Measurements from ENCODE around the gene ATP5F1E. TPM values are rescaled to one million over a fixed set of nuclear protein-coding genes. Genes with fewer than 3 reads are reported as not detected.

The ATP5F1E gene
- total RNA-seq (2022; extraction: Qiagen RNA extraction; ENCODE audit: low read depth): 92.9 to 127 TPM (median 101 TPM) in 5 replicates

DNA sequence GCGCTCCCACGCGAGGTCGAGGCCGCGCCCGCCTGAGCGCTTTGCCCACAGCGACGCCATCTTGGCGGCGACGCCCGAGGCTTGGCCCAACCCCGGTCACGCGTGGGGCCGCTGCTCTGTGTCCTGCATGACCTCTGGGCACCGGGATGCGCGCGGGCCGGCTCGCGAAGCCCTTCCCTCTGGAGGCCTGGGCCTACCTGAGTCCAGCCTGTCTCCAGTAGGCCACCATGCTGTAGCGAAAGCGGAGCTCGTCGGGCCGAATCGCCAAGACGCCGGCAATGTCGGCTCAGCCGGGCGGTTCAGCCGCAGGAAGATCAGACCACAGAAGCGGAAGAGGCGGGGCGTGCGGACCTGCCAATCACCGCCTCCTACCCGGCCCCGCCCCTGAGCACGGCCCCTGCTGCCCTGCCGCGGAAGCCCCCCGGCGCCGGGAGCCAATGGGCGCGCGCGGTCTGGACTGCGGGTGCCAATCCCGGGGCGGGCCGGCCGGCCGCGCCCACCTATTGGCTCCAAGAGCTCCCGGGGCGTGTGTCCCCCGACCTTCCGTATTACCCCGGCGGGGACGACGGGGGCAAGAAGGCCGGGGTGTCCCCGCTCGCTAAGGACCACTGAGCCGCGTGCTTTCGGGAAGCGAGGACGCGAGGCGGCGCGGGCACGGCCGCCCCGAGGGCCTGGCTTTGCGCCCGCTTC lies at the start of gene ATP5F1E:
Gene ATP5F1E, minus strand, starts transcription at position 313 of the 690 bp plus-strand sequence. Its CDS starts 84 bp downstream, at position 229.

DNA sequence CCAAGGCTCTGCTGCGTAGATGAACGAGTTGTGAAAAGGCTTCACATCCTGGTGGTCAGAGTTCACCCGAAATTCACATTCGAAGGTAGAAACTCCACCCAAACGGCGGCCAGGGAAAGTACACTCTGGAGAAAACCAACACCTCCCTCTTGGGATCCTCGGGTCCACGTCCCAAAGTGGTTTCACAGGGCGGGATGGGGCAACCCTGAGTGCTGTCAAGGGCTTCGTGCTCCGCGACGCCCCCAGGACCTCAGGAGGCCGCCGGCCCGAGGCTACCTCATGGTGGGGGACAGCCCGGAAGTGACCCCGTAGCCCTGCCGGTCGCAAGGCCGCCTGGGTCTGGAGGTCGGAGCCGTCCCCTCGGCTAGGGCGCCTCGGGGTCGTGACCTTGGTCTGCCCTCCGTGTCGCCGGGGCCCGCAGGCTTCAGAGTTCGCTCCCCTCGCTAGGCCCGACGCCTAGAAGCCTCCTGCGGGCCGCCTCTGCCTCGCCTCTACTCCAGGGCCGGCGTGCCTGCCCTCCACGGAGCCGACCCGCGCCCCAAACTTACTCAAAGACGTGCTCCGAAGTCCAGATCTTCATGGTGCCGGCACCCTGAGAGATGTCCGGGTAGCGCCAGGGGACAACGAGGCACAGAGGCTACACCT lies 10.1 kb upstream of the ATP5F1E start, which contains the start of gene PRELID3B:
Gene PRELID3B, minus strand, starts transcription at position 636 of the 645 bp plus-strand sequence. Its CDS starts 56 bp downstream, at position 580.

DNA sequence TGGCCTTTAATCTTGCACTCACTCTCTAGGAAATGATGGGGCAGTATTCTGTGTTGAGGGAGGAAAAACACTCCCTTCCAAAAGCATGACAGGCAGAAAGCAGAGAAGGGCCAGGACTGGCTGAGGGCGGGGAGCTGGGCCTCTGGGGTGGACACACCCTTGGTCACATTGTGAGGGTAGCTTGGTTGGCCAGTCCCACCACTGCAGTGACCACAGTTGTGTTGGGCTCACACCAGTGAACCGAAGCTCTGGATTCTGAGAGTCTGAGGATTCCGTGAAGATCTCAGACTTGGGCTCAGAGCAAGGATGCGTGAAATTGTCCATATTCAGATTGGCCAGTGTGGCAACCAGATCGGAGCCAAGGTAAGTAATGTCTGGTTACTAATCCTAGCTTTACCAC lies 12.9 kb downstream of the ATP5F1E start, which contains the start of gene TUBB1:
Gene TUBB1, plus strand, starts transcription at position 213 of the 400 bp plus-strand sequence. Its CDS starts 94 bp downstream, at position 307.

DNA sequence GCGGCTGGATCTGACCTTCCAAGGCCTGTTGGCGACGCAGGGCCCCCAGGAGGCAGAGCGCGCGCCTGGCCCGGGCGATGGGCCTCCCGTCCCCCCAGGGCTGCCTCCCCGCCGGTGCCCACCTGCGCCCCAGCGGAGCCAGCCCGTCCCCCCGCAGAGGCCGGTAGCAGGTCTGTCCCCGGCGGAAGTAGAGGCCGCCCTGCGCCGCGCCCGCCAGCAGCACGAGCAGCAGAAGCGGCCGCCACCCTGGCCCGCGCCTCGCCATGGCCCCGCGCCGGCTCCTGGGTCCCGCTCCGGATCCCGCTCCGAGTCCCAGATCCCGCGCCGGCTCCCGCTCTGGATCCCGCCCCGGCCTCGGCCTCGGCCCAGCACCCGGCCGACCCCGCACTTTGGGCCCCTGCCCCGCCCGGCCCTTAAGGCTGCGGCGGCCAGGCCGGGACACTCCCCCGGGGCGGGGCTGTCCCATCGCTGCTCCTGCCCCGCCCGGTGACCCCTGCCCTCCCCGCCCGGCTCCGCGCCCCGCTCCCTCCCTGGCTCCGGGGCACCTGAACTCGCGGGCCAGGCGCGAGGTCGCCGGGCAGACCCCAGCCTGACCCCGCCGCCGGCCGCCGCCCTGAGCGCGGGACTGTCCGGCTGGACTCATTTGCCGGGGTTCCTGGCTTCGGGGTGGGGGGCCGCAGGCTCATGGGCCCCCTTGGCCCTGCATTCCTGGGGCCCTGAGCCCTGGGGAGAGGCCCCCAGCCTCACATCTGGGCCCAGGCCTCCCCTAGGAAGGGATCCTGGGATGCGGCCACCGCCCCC lies 25.1 kb downstream of the ATP5F1E start, which contains the start of gene CTSZ:
Gene CTSZ, minus strand, starts transcription at position 391 of the 801 bp plus-strand sequence. Its CDS starts 126 bp downstream, at position 265.

DNA sequence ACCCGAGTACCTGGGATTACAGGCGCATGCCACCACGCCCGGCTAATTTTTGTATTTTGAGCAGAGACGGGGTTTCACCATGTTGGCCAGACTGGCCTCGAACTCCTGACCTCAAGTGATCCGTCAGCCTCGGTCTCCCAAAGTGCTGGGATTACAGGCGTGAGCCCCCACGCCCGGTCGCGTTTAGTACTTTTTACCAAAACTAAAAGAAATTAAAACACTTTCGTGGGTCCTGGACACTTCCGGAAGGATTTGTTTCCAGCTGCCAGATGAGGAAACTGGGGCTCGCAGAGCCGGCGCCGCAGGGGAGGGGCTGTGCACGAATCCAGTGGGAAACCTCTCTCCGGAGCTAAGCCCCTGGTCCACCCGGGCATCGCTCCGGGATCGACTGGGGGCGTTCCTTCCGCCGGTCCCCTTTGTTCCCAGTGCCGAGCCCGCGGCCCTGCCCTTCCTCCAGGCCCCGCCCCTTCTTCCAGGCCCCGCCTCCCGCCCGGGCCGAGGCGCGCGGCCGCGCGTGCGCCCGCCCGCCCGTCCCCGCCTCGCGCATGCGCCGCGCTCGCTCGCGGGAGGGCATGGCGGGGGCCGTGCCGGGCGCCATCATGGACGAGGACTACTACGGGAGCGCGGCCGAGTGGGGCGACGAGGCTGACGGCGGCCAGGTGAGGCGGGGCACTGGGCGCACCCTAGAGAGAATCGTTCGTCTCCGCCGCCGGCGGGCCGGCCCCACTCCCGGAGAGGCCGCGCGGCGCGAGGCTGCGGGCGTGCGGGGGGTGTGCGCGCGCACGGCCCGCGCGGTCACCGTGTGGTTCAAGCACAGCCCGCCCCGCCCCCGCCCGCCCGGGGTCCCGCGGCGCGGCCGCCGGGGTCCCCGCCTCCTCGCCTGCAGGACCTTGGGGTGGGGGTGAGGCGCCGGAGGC lies 51.2 kb downstream of the ATP5F1E start, which contains the start of gene NELFCD:
Gene NELFCD, plus strand, starts transcription at position 546 of the 917 bp plus-strand sequence. Its CDS starts 54 bp downstream, at position 600.

Other genes with a start within 250 kb of the ATP5F1E start
- not detected in 5 replicates for gene GNAS-AS1, start 181.4 kb downstream of the ATP5F1E start, total RNA-seq (2022; extraction: Qiagen RNA extraction; ENCODE audit: low read depth)
- gene GNAS, start 179.6 kb downstream of the ATP5F1E start, total RNA-seq (2022; extraction: Qiagen RNA extraction; ENCODE audit: low read depth): 656 to 742 TPM (median 715 TPM) in 5 replicates
- 41.3 to 47.1 TPM (median 45.8 TPM) in 5 replicates for gene NELFCD, start 51.1 kb downstream of the ATP5F1E start, total RNA-seq (2022; extraction: Qiagen RNA extraction; ENCODE audit: low read depth)
- gene CTSZ, start 25.1 kb downstream of the ATP5F1E start, total RNA-seq (2022; extraction: Qiagen RNA extraction; ENCODE audit: low read depth): 150 to 188 TPM (median 178 TPM) in 5 replicates
- gene TUBB1, start 12.9 kb downstream of the ATP5F1E start, total RNA-seq (2022; extraction: Qiagen RNA extraction; ENCODE audit: low read depth): 0.05 TPM in 1 of 5 replicates, not detected in the others
- gene PRELID3B, start 10.5 kb upstream of the ATP5F1E start, total RNA-seq (2022; extraction: Qiagen RNA extraction; ENCODE audit: low read depth): 54.9 to 71.9 TPM (median 61.7 TPM) in 5 replicates
- not detected in 5 replicates for gene ZNF831, start 131.5 kb upstream of the ATP5F1E start, total RNA-seq (2022; extraction: Qiagen RNA extraction; ENCODE audit: low read depth)

All from A549 treated with GW870086 at 1 μM for 4 hours (cell line).